ENCODE data around the gene SORT1.
"Not testable (repeated sequence)": the region's sequence is repeated elsewhere in the genome, so short reads cannot be mapped to it uniquely, and the experiment has no call there.

SORT1 gene

GRCh38 chr1:109350182-109350581, 47.5 kb downstream of the SORT1 start:
- in situ Hi-C loops (cut with HindIII; ENCODE audit: low sequenced_read_pairs): no loop called here

GRCh38 chr1:109347511-109347910, 50.2 kb downstream of the SORT1 start:
- in situ Hi-C loops (cut with HindIII; ENCODE audit: low sequenced_read_pairs): loop anchor here (10.0 kb wide), 1 partner anchor 183 kb away; no protein-coding TSS in a partner anchor

- in situ Hi-C loops (cut with HindIII; ENCODE audit: low sequenced_read_pairs): loop anchor here (10.0 kb wide), 1 partner anchor 177 kb away; no protein-coding TSS in a partner anchor
Measured at GRCh38 chr1:109341944-109342930, 55.5 kb downstream of the SORT1 start.

- in situ Hi-C loops (cut with HindIII; ENCODE audit: low sequenced_read_pairs): no loop called here
Measured at GRCh38 chr1:109338608-109339007, 59.1 kb downstream of the SORT1 start.

- in situ Hi-C loops (cut with HindIII; ENCODE audit: low sequenced_read_pairs): no loop called here
Measured at GRCh38 chr1:109338091-109338490, 59.6 kb downstream of the SORT1 start.

- in situ Hi-C loops (cut with HindIII; ENCODE audit: low sequenced_read_pairs): no loop called here
Measured at GRCh38 chr1:109335091-109335490, 62.6 kb downstream of the SORT1 start.

- in situ Hi-C loops (cut with HindIII; ENCODE audit: low sequenced_read_pairs): no loop called here
Measured at GRCh38 chr1:109331113-109331512, 66.6 kb downstream of the SORT1 start.

GRCh38 chr1:109327285-109327684, 70.4 kb downstream of the SORT1 start:
- in situ Hi-C loops (cut with HindIII; ENCODE audit: low sequenced_read_pairs): no loop called here

- in situ Hi-C loops (cut with HindIII; ENCODE audit: low sequenced_read_pairs): no loop called here
Measured at GRCh38 chr1:109322974-109323373, 74.7 kb downstream of the SORT1 start.

- in situ Hi-C loops (cut with HindIII; ENCODE audit: low sequenced_read_pairs): no loop called here
Measured at GRCh38 chr1:109319114-109319513, 78.6 kb downstream of the SORT1 start.

GRCh38 chr1:109316506-109316905, 81.2 kb downstream of the SORT1 start:
- in situ Hi-C loops (cut with HindIII; ENCODE audit: low sequenced_read_pairs): no loop called here

- in situ Hi-C loops (cut with HindIII; ENCODE audit: low sequenced_read_pairs): no loop called here
Measured at GRCh38 chr1:109315288-109315687, 82.4 kb downstream of the SORT1 start.

- in situ Hi-C loops (cut with HindIII; ENCODE audit: low sequenced_read_pairs): no loop called here
Measured at GRCh38 chr1:109314795-109315194, 82.9 kb downstream of the SORT1 start.

GRCh38 chr1:109312978-109313775, 84.5 kb downstream of the SORT1 start:
- in situ Hi-C loops (cut with HindIII; ENCODE audit: low sequenced_read_pairs): no loop called here

GRCh38 chr1:109312246-109312645, 85.5 kb downstream of the SORT1 start:
- in situ Hi-C loops (cut with HindIII; ENCODE audit: low sequenced_read_pairs): no loop called here

- in situ Hi-C loops (cut with HindIII; ENCODE audit: low sequenced_read_pairs): no loop called here
Measured at GRCh38 chr1:109309347-109309746, 88.4 kb downstream of the SORT1 start.

GRCh38 chr1:109307274-109308021, 90.3 kb downstream of the SORT1 start:
- in situ Hi-C loops (cut with HindIII; ENCODE audit: low sequenced_read_pairs): no loop called here

GRCh38 chr1:109306832-109307273, 90.9 kb downstream of the SORT1 start, which contains the start of gene MYBPHL:
TSS of gene MYBPHL (minus strand) at chr1:109307011. CDS start at chr1:109306991, 20 bp downstream.
- in situ Hi-C loops (cut with HindIII; ENCODE audit: low sequenced_read_pairs): no loop called here

- in situ Hi-C loops (cut with HindIII; ENCODE audit: low sequenced_read_pairs): not testable (repeated sequence)
Measured at GRCh38 chr1:109305991-109306390, 91.7 kb downstream of the SORT1 start.

GRCh38 chr1:109304226-109304920, 93.3 kb downstream of the SORT1 start:
- in situ Hi-C loops (cut with HindIII; ENCODE audit: low sequenced_read_pairs): no loop called here
